ENCODE data around the gene FBXO42.

DNA sequence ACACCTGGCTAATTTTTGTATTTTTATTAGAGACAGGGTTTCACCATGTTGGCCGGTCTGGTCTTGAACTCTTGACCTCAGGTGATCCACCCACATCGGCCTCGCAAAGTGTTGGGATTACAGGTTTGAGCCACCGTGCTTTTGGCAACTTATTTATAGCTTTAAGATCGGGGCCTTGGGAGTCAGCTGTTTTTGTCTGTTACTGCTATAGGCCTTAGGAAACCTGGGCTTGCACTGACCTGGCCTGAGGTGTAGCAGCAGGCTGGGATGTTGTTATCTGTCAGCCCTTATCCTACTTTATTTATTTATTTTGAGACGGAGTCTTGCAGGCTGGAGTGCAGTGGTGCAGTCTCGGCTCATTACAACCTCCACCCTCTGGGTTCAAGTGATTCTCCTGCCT is 26.2 kb upstream of the FBXO42 start:
- TF ChIP-seq POLR2A (IDR thresholded peaks at IDR 0.05) (no peak), CTCF (IDR thresholded peaks at IDR 0.05) (no peak)
